NCI-H2081 (cell line): ENCODE measurements around the gene GLB1L.
A peak's percentile ranks its signal among the peaks of the same experiment; 100 is the strongest.

Experiments
- DNase-seq, 2 experiments: peaks; one replicate each; lab custom pipeline; 2025; lab: John Stamatoyannopoulos, UW

The GLB1L gene

GRCh38 chr2:219223831-219224610, 21.2 kb downstream of the GLB1L start:
- no peak for DNase-seq

GRCh38 chr2:219221957-219222518, 23.2 kb downstream of the GLB1L start:
- no peak for DNase-seq

- DNase-seq: no peak
Observed at GRCh38 chr2:219220652-219221402, 24.4 kb downstream of the GLB1L start.

GRCh38 chr2:219219784-219220532, 25.3 kb downstream of the GLB1L start:
- no peak for DNase-seq

GRCh38 chr2:219218732-219219701, 26.2 kb downstream of the GLB1L start, which contains the start of gene ABCB6:
Gene ABCB6, minus strand, starts transcription at chr2:219218958. Its CDS starts 285 bp downstream, at chr2:219218673.
- peak; percentile 95 for DNase-seq

- DNase-seq: peak; percentile 30 to 71
Observed at GRCh38 chr2:219218217-219218731, 27.0 kb downstream of the GLB1L start.

- DNase-seq: no peak
Observed at GRCh38 chr2:219216535-219216915, 28.7 kb downstream of the GLB1L start.

- DNase-seq: no peak
Observed at GRCh38 chr2:219215871-219216534, 29.2 kb downstream of the GLB1L start.

- no peak for DNase-seq
Observed at GRCh38 chr2:219214786-219215185, 30.5 kb downstream of the GLB1L start.

GRCh38 chr2:219214141-219214540, 31.1 kb downstream of the GLB1L start:
- no peak for DNase-seq

GRCh38 chr2:219213486-219214071, 31.7 kb downstream of the GLB1L start:
- DNase-seq: no peak

GRCh38 chr2:219213026-219213415, 32.2 kb downstream of the GLB1L start:
- no peak for DNase-seq

GRCh38 chr2:219210886-219211362, 34.3 kb downstream of the GLB1L start:
- DNase-seq: no peak

- DNase-seq: no peak
Observed at GRCh38 chr2:219210196-219210885, 34.9 kb downstream of the GLB1L start.

- no peak for DNase-seq
Observed at GRCh38 chr2:219209236-219210195, 35.7 kb downstream of the GLB1L start.

GRCh38 chr2:219207884-219208740, 37.1 kb downstream of the GLB1L start:
- DNase-seq: peak; percentile 14 to 19
